Gastroesophageal sphincter (tissue), 3 donors: ENCODE results near the gene CNN2.

Experiments
- POLR2A ChIP-seq, 2 donors: fragments of 450-650 bp; IDR thresholded peaks; one replicate each; pipeline ENCODE4 v1.6.1; 2017; ENCODE audit warnings: antibody characterized with exemption in 2 of 2, mild to moderate bottlenecking in 2 of 2, moderate library complexity in 1 of 2
- POLR2AphosphoS5 ChIP-seq: sonication (generic); formaldehyde crosslinking; IDR thresholded peaks from one replicate; pipeline ENCODE4 v1.6.1; 2017; ENCODE audit warnings: antibody characterized with exemption
- TF ChIP-seq, protein P1 (sequence below), 4 experiments: fragments of 200-600 bp in 2 of 4; fragments of 450-650 bp in 2 of 4; sonication (generic) in 1 of 4; IDR thresholded peaks; one replicate each; pipeline ENCODE4 v1.5.1; 2017 to 2019; ENCODE audit warnings: antibody characterized with exemption in 4 of 4, mild to moderate bottlenecking in 2 of 4, moderate library complexity in 2 of 4

DNA sequence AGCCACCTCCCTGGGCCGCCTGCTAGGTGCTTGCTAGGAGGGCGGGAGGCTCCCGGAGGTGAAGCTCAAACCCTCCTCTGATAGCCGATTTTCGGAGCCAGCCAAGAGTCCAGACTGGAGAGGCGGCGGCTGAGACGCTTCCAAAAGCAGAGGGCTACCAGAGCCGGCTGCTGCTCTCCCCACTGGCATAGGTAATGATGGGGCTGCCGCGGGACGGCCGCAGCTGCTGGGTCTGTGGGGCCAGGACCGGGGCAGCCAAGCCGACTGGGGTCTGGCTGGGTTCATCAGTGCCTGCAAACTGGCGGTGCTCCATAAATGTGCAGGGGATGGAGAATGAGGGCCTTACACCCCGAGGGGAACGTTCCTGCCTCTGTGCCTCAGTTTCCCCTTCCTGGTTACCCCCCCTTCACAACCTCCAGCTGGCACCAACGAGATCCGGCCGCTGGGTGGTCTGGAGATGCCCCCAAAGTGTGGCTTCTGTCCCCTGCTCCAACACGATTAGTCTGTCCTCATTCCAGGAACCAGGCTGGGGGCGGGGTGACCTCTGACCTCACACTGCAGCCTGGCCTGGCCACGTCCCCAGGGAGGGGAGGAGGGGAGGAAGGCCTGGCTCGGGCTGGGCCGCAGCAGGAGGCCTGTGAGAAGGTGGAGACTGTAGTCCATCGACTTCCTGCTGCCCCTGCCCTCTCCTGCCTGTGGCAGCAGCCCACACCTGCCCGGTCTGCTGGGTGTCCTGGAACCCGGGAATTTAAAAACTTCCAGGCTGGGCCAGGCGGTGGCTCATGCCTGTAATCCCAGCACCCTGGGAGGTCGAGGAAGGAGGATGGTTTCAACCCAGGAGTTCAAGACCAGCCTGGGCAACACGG, 46.0 kb upstream of the CNN2 start:
- TF ChIP-seq, protein P1, sequence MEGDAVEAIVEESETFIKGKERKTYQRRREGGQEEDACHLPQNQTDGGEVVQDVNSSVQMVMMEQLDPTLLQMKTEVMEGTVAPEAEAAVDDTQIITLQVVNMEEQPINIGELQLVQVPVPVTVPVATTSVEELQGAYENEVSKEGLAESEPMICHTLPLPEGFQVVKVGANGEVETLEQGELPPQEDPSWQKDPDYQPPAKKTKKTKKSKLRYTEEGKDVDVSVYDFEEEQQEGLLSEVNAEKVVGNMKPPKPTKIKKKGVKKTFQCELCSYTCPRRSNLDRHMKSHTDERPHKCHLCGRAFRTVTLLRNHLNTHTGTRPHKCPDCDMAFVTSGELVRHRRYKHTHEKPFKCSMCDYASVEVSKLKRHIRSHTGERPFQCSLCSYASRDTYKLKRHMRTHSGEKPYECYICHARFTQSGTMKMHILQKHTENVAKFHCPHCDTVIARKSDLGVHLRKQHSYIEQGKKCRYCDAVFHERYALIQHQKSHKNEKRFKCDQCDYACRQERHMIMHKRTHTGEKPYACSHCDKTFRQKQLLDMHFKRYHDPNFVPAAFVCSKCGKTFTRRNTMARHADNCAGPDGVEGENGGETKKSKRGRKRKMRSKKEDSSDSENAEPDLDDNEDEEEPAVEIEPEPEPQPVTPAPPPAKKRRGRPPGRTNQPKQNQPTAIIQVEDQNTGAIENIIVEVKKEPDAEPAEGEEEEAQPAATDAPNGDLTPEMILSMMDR (IDR thresholded peaks at IDR 0.05) = no peak
- no peak for TF ChIP-seq POLR2A (IDR thresholded peaks at IDR 0.05)
- no peak for TF ChIP-seq POLR2AphosphoS5
